ENCODE data around the gene LIPM.

The LIPM gene

GRCh38 chr10:88769384-88769783 is 33.1 kb upstream of the LIPM start:
- Histone ChIP-seq H3K4me3 (ENCODE audit: low read length, poor library complexity, severe bottlenecking) (no peak overlapping the region), H3K36me3 (ENCODE audit: insufficient read depth, low read length) (no peaks in the 10 kb centered on the region), H3K79me2 (ENCODE audit: insufficient read depth, low read length) (no peaks in the 10 kb centered on the region), H3K4me1 (ENCODE audit: insufficient read depth, low read length, poor library complexity, severe bottlenecking) (no peaks in the 10 kb centered on the region), H3K9ac (ENCODE audit: low read depth, low read length, poor library complexity, severe bottlenecking) (no peak overlapping the region), H3K27me3 (ENCODE audit: insufficient read depth, low read length, poor library complexity, severe bottlenecking) (no peaks in the 10 kb centered on the region), H2AFZ (ENCODE audit: low read length) (no peak overlapping the region), H3K4me2 (ENCODE audit: low read depth, low read length, poor library complexity, severe bottlenecking) (no peak overlapping the region), H3K9me3 (ENCODE audit: insufficient read depth, low read depth, low read length) (no peaks in the 10 kb centered on the region), H3K9me2 (replicated peaks; ENCODE audit: low read depth, low read length) (no peaks in the 10 kb centered on the region), H4K20me1 (ENCODE audit: insufficient read depth, low read length, poor library complexity, severe bottlenecking) (no peaks in the 10 kb centered on the region), H3F3A (ENCODE audit: low read depth) (no peaks in the 10 kb centered on the region)
- no peak for TF ChIP-seq EZH2phosphoT487 (IDR thresholded peaks at IDR 0.05; ENCODE audit: borderline replicate concordance)
- TF ChIP-seq, protein P1, sequence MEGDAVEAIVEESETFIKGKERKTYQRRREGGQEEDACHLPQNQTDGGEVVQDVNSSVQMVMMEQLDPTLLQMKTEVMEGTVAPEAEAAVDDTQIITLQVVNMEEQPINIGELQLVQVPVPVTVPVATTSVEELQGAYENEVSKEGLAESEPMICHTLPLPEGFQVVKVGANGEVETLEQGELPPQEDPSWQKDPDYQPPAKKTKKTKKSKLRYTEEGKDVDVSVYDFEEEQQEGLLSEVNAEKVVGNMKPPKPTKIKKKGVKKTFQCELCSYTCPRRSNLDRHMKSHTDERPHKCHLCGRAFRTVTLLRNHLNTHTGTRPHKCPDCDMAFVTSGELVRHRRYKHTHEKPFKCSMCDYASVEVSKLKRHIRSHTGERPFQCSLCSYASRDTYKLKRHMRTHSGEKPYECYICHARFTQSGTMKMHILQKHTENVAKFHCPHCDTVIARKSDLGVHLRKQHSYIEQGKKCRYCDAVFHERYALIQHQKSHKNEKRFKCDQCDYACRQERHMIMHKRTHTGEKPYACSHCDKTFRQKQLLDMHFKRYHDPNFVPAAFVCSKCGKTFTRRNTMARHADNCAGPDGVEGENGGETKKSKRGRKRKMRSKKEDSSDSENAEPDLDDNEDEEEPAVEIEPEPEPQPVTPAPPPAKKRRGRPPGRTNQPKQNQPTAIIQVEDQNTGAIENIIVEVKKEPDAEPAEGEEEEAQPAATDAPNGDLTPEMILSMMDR (conservative IDR thresholded peaks at IDR 0.05; ENCODE audit: low read length), result no peak

- Histone ChIP-seq H3K36me3 (ENCODE audit: insufficient read depth, low read length) (no peaks in the 10 kb centered on the region), H3K4me1 (ENCODE audit: insufficient read depth, low read length, poor library complexity, severe bottlenecking) (peaks cover 9% of the 10 kb centered on the region), H3K9me2 (replicated peaks; ENCODE audit: low read depth, low read length) (no peaks in the 10 kb centered on the region)
Measured at GRCh38 chr10:88781206-88781605, 21.3 kb upstream of the LIPM start.

DNA sequence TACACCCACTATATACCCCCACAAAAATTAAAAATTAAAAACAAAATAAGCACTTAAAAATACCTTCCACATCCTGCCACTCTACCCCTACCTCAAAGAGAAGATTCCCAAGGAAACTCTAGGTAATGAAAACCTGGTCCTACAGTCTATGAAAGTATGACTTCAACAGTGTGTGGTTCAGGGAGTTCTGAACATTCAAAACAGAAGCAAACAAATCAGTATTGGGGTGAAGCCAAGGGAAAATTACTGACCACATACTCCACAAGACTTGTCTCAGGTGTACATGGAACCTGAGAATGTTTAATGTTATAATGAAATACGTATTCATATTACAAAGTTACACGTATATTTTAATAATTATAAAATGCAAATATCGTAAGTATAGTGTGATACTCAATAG is 20.3 kb upstream of the LIPM start:
- Histone ChIP-seq H4K20me1 (ENCODE audit: insufficient read depth, low read length, poor library complexity, severe bottlenecking) (no peaks in the 10 kb centered on the region), H3K9me2 (replicated peaks; ENCODE audit: low read depth, low read length) (no peaks in the 10 kb centered on the region), H3F3A (ENCODE audit: low read depth) (no peaks in the 10 kb centered on the region), H2AFZ (ENCODE audit: low read length) (no peak overlapping the region), H3K79me2 (ENCODE audit: insufficient read depth, low read length) (no peaks in the 10 kb centered on the region), H3K4me1 (ENCODE audit: insufficient read depth, low read length, poor library complexity, severe bottlenecking) (peaks cover 9% of the 10 kb centered on the region), H3K4me3 (ENCODE audit: low read length, poor library complexity, severe bottlenecking) (no peak overlapping the region), H3K27me3 (ENCODE audit: insufficient read depth, low read length, poor library complexity, severe bottlenecking) (no peaks in the 10 kb centered on the region), H3K4me2 (ENCODE audit: low read depth, low read length, poor library complexity, severe bottlenecking) (no peak overlapping the region), H3K9me3 (ENCODE audit: insufficient read depth, low read depth, low read length) (no peaks in the 10 kb centered on the region), H3K36me3 (ENCODE audit: insufficient read depth, low read length) (no peaks in the 10 kb centered on the region), H3K9ac (ENCODE audit: low read depth, low read length, poor library complexity, severe bottlenecking) (no peak overlapping the region)
- TF ChIP-seq, protein P1 (conservative IDR thresholded peaks at IDR 0.05; ENCODE audit: low read length), result no peak
- no peak for TF ChIP-seq EZH2phosphoT487 (IDR thresholded peaks at IDR 0.05; ENCODE audit: borderline replicate concordance)

More at GRCh38 chr10:88781206-88781605, 21.3 kb upstream of the LIPM start:
- H3K4me2 ChIP-seq (ENCODE audit: low read depth, low read length, poor library complexity, severe bottlenecking), result no peak overlapping the region
- H3F3A ChIP-seq (ENCODE audit: low read depth), result no peaks in the 10 kb centered on the region
- H3K79me2 ChIP-seq (ENCODE audit: insufficient read depth, low read length), result no peaks in the 10 kb centered on the region
- H3K4me3 ChIP-seq (ENCODE audit: low read length, poor library complexity, severe bottlenecking), result no peak overlapping the region
- no peaks in the 10 kb centered on the region for H3K27me3 ChIP-seq (ENCODE audit: insufficient read depth, low read length, poor library complexity, severe bottlenecking)
- H3K9ac ChIP-seq (ENCODE audit: low read depth, low read length, poor library complexity, severe bottlenecking), result no peak overlapping the region
- no peaks in the 10 kb centered on the region for H4K20me1 ChIP-seq (ENCODE audit: insufficient read depth, low read length, poor library complexity, severe bottlenecking)
- no peaks in the 10 kb centered on the region for H3K9me3 ChIP-seq (ENCODE audit: insufficient read depth, low read depth, low read length)
- TF ChIP-seq, protein P1 (conservative IDR thresholded peaks at IDR 0.05; ENCODE audit: low read length), result no peak
- no peak overlapping the region for H2AFZ ChIP-seq (ENCODE audit: low read length)
